SK-N-SH (cell line): Measurements from ENCODE around the gene PTK7. TPM values are rescaled to one million over a fixed set of nuclear protein-coding genes. Genes with fewer than 3 reads are reported as not detected.

Source experiments
- CTCF ChIA-PET: fragments of 300-600, 350-600 bp; formaldehyde crosslinking; extraction: SDS; loops from one replicate; lab custom pipeline; 2021; lab: Yijun Ruan, JAX
- POLR2A ChIA-PET: fragments of 350-600 bp; sonication (Branson Sonifier 250); formaldehyde crosslinking; extraction: SDS; loops from one replicate; lab custom pipeline; 2020; ENCODE audit warnings: antibody characterized with exemption, inconsistent platforms; lab: Yijun Ruan, JAX
- DNase-seq: peaks from one replicate; pipeline ENCODE4 v3.0.0; 2012
- H2AFZ ChIP-seq: fragments of 200-600 bp; sonication (generic); 2 replicates; pipeline ENCODE4 v1.8.1; 2016; ENCODE audit warnings: antibody characterized with exemption, mild to moderate bottlenecking, low read depth
- H3F3A ChIP-seq: fragments of 200-600 bp; sonication (generic); replicated peaks from 2 replicates; pipeline ENCODE3; 2016; ENCODE audit warnings: antibody characterized with exemption, mild to moderate bottlenecking; ENCODE audit not compliant: insufficient read depth
- H3K27ac ChIP-seq, 2 experiments: fragments of 200-500 bp in 1 of 2; fragments of 200-600 bp in 1 of 2; sonication (Bioruptor generic) in 1 of 2; sonication (generic), shearing (Covaris generic) in 1 of 2; 2 replicates each; pipeline versions ENCODE4 v1.5.1 to v1.6.1; 2014 to 2016; ENCODE audit warnings: low read depth in 2 of 2, inconsistent platforms in 1 of 2, low read length in 1 of 2, mild to moderate bottlenecking in 1 of 2, mixed read lengths in 1 of 2
- H3K27me3 ChIP-seq: fragments of 200-600 bp; sonication (generic), shearing (Covaris generic); 2 replicates; pipeline ENCODE4 v1.6.1; 2016; ENCODE audit warnings: mixed run types; ENCODE audit not compliant: insufficient read depth
- H3K36me3 ChIP-seq, 2 experiments: fragments of 200-500 bp in 1 of 2; fragments of 200-600 bp in 1 of 2; sonication (Bioruptor generic) in 1 of 2; sonication (generic) in 1 of 2; replicated peaks in 1 of 2; 2 replicates each; pipeline versions ENCODE3 to v1.5.1; 2014 to 2016; ENCODE audit warnings: low read length in 1 of 2, mild to moderate bottlenecking in 1 of 2; ENCODE audit not compliant: insufficient read depth in 2 of 2, control insufficient read depth in 1 of 2
- H3K4me1 ChIP-seq, 2 experiments: fragments of 200-500 bp in 1 of 2; fragments of 200-600 bp in 1 of 2; sonication (Bioruptor generic) in 1 of 2; sonication (generic), shearing (Covaris generic) in 1 of 2; 2 replicates each; pipeline versions ENCODE4 v1.5.1 to v1.6.1; 2014 to 2016; ENCODE audit warnings: low read depth in 1 of 2, low read length in 1 of 2, mixed run types in 1 of 2; ENCODE audit not compliant: insufficient read depth in 2 of 2, control insufficient read depth in 1 of 2
- H3K4me2 ChIP-seq: fragments of 200-600 bp; sonication (generic), shearing (Covaris generic); 2 replicates; pipeline ENCODE4 v1.6.1; 2017; ENCODE audit warnings: mixed run types
- H3K4me3 ChIP-seq, 2 experiments: fragments of 200-500 bp in 1 of 2; fragments of 200-600 bp in 1 of 2; sonication (Bioruptor generic) in 1 of 2; sonication (generic), shearing (Covaris generic) in 1 of 2; 2 replicates each; pipeline versions ENCODE4 v1.5.1 to v1.8.1; 2014 to 2016; ENCODE audit warnings: low read depth in 2 of 2, inconsistent platforms in 1 of 2, low read length in 1 of 2, mild to moderate bottlenecking in 1 of 2, mixed read lengths in 1 of 2, moderate library complexity in 1 of 2
- H3K79me2 ChIP-seq: fragments of 200-600 bp; sonication (generic); 2 replicates; pipeline ENCODE4 v1.8.1; 2017; ENCODE audit warnings: mild to moderate bottlenecking; ENCODE audit not compliant: insufficient read depth
- H3K9ac ChIP-seq: fragments of 200-600 bp; sonication (generic); 2 replicates; pipeline ENCODE4 v1.6.1; 2017; ENCODE audit warnings: mixed run types
- H3K9me2 ChIP-seq: fragments of 200-600 bp; sonication (generic); 2 replicates; pipeline ENCODE4 v1.6.1; 2017; ENCODE audit warnings: mixed run types
- H3K9me3 ChIP-seq: fragments of 200-600 bp; sonication (generic); 2 replicates; pipeline ENCODE4 v1.6.1; 2017; ENCODE audit warnings: mixed run types, mild to moderate bottlenecking, moderate library complexity
- H4K20me1 ChIP-seq: fragments of 200-600 bp; sonication (generic); 2 replicates; pipeline ENCODE4 v1.6.1; 2017; ENCODE audit warnings: mild to moderate bottlenecking, mixed run types; ENCODE audit not compliant: insufficient read depth
- CHD2 ChIP-seq: fragments of 150-350 bp; IDR thresholded peaks from 2 replicates; pipeline ENCODE4 v1.6.1; 2018; ENCODE audit warnings: low read length; ENCODE audit not compliant: partially characterized antibody
- ELF1 ChIP-seq: IDR thresholded peaks from 2 replicates; pipeline ENCODE4 v1.4.0; 2012
- EZH2phosphoT487 ChIP-seq: fragments of 200-600 bp; sonication (generic); IDR thresholded peaks from 2 replicates; pipeline ENCODE4 v1.6.1; 2017; ENCODE audit warnings: low read depth, mixed run types, mild to moderate bottlenecking, antibody characterized with exemption, moderate library complexity, borderline replicate concordance
- FOXJ3 ChIP-seq: sonication (generic); formaldehyde crosslinking; IDR thresholded peaks from 2 replicates; pipeline ENCODE4 v1.5.1; 2020; ENCODE audit warnings: mild to moderate bottlenecking, missing genetic modification reagents
- GABPA ChIP-seq: IDR thresholded peaks from 2 replicates; pipeline ENCODE4 v1.4.0; 2012; ENCODE audit warnings: low read depth, mild to moderate bottlenecking
- JUND ChIP-seq: IDR thresholded peaks from 2 replicates; pipeline ENCODE4 v1.4.0; 2012
- NRF1 ChIP-seq: IDR thresholded peaks from 2 replicates; pipeline ENCODE4 v1.6.1; 2012; ENCODE audit warnings: low read depth, mild to moderate bottlenecking, low read length
- SIN3A ChIP-seq: IDR thresholded peaks from 2 replicates; pipeline ENCODE4 v1.6.1; 2012; ENCODE audit warnings: low read depth, mild to moderate bottlenecking, low read length, moderate library complexity, borderline replicate concordance
- SMC3 ChIP-seq: IDR thresholded peaks from 2 replicates; pipeline ENCODE4 v1.6.1; 2012; ENCODE audit warnings: low read depth, low read length, improper control_type of control experiment
- TAF1 ChIP-seq: IDR thresholded peaks from 2 replicates; pipeline ENCODE4 v1.6.1; 2012; ENCODE audit warnings: low read depth, mild to moderate bottlenecking, low read length, moderate library complexity, borderline replicate concordance
- WGBS: methylation state at CpG from one replicate; pipeline ENCODE4 v1.1.6; 2017; ENCODE audit warnings: low lambda C conversion rate; 5-methylcytosine and 5-hydroxymethylcytosine counted together
- polyA plus RNA-seq, 3 experiments: library from polyadenylated mRNA; depleted of rRNA; stranded (reverse); fragments of >200 nt; gene quantifications; 2 replicates each; pipeline ENCODE4 v1.2.3, GENCODE V29; 2012
- TF ChIP-seq, protein P1 (sequence below): fragments of 200-600 bp; sonication (generic); IDR thresholded peaks from 2 replicates; pipeline ENCODE4 v1.6.1; 2017; ENCODE audit warnings: antibody characterized with exemption, mild to moderate bottlenecking, moderate library complexity
- TF ChIP-seq, protein P2 (sequence below): fragments of 150-350 bp; IDR thresholded peaks from 2 replicates; pipeline ENCODE4 v1.6.1; 2017; ENCODE audit warnings: antibody characterized with exemption, low read length, low read depth, borderline replicate concordance
- TF ChIP-seq, protein P3 (sequence below): IDR thresholded peaks from 2 replicates; pipeline ENCODE4 v1.6.1; 2012; ENCODE audit warnings: mild to moderate bottlenecking, low read depth, low read length, moderate library complexity

Gene PTK7
- polyA plus RNA-seq, 1 of the 3 experiments (the other 2 are of a cell fraction) = 105 TPM

DNA sequence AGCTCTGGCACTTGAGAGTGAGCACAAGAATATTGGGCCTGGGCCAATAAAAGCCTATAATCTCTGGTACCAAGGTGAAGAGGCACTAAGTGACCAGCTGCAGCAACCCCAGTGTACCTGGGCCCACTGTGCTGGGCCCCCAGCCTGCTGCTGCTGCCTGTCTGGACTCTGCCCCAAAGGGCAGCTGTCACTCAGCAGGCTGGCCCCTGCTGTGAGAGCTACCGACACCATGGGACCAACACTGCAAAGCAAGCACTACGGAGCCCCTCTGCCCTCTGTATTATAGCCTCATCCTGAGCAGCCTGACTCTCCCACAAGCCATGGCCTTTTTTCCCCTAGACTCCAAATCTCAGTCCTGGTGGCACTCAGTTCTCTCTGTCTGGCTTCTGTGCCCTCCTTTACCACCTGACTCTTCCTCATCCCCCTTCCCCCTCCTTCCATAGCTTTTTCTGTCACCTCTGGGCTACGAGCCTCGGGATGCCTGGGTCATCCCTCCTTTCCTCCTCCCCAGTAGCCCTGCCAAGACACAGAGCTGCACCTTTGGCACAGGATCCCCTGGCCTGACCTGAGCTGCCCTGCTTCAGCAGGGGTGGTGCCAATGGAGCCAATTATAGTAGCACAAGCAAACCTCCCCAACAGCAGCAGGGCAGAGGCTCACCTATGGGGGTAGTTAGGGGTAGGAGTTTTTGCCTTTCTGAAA lies 40.5 kb upstream of the PTK7 start:
- TF ChIP-seq GABPA = no peak
- WGBS = 79% methylated on average over 4 of the region's 4 CpGs
- no peaks in the 10 kb centered on the region for H4K20me1 ChIP-seq
- no peaks in the 10 kb centered on the region for H3K9me3 ChIP-seq
- H3K9ac ChIP-seq = no peak overlapping the region
- peaks cover 36 to 43% of the 10 kb centered on the region in 2 experiments for H3K36me3 ChIP-seq
- H3K4me3 ChIP-seq = no peak overlapping the region
- no peaks in the 10 kb centered on the region for H3K27me3 ChIP-seq
- POLR2A ChIA-PET = interaction anchor here (1.1 to 2.0 kb wide), 3 partner anchors 15 to 106 kb away, joined by 3 to 4 read pairs (median 3); partner anchors contain the start of genes CNPY3 and RRP36
- peaks cover 26% of the 10 kb centered on the region for H3F3A ChIP-seq
- H3K4me2 ChIP-seq = no peak overlapping the region
- no peaks in the 10 kb centered on the region for H3K9me2 ChIP-seq
- H3K4me1 ChIP-seq = no peaks in the 10 kb centered on the region
- H2AFZ ChIP-seq = no peak overlapping the region
- no peaks in the 10 kb centered on the region for H3K79me2 ChIP-seq
- CTCF ChIA-PET = interaction anchor here (0.8 to 1.0 kb wide), 3 partner anchors 18 to 107 kb away, joined by 3 read pairs; partner anchors contain the start of genes CUL7 and GNMT
- no peak for DNase-seq
- no peak overlapping the region; a peak in 1 of 4 replicates for H3K27ac ChIP-seq

DNA sequence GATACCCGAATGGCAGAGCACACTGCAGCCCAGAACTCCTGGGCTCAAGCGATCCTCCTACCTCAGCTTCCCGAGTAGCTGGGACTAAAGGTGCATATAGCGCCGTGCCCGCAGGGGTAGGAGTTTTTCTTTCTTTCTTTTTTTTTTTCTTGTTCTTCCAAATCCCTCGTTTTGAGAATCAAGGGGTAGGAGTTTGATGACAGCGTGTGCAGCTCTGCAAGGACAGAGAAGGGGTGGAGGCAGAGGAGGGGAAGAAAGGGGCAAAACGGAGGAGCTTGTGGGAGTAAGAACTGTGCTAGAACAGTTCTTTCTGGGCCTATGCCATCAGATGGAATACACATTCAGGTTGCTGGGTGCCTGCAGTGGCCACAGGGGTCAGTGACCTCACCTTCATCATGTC lies 39.4 kb upstream of the PTK7 start:
- POLR2A ChIA-PET = interaction anchor here (1.6 to 2.0 kb wide), 2 partner anchors 16 to 107 kb away, joined by 3 to 4 read pairs; partner anchors contain the start of genes CNPY3 and RRP36
- H3K4me2 ChIP-seq = no peak overlapping the region
- H3K27me3 ChIP-seq = no peaks in the 10 kb centered on the region
- H3K4me1 ChIP-seq = no peaks in the 10 kb centered on the region
- DNase-seq = no peak
- H3K79me2 ChIP-seq = no peaks in the 10 kb centered on the region
- H4K20me1 ChIP-seq = no peaks in the 10 kb centered on the region
- TF ChIP-seq ELF1 (no peak), CHD2 (no peak), SMC3 (no peak), JUND (no peak), FOXJ3 (CRISPR knock-in tag) (no peak), NRF1 (no peak), TAF1 (no peak), SIN3A (no peak), EZH2phosphoT487 (no peak)
- TF ChIP-seq, protein P1, sequence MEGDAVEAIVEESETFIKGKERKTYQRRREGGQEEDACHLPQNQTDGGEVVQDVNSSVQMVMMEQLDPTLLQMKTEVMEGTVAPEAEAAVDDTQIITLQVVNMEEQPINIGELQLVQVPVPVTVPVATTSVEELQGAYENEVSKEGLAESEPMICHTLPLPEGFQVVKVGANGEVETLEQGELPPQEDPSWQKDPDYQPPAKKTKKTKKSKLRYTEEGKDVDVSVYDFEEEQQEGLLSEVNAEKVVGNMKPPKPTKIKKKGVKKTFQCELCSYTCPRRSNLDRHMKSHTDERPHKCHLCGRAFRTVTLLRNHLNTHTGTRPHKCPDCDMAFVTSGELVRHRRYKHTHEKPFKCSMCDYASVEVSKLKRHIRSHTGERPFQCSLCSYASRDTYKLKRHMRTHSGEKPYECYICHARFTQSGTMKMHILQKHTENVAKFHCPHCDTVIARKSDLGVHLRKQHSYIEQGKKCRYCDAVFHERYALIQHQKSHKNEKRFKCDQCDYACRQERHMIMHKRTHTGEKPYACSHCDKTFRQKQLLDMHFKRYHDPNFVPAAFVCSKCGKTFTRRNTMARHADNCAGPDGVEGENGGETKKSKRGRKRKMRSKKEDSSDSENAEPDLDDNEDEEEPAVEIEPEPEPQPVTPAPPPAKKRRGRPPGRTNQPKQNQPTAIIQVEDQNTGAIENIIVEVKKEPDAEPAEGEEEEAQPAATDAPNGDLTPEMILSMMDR = no peak
- TF ChIP-seq, protein P2, sequence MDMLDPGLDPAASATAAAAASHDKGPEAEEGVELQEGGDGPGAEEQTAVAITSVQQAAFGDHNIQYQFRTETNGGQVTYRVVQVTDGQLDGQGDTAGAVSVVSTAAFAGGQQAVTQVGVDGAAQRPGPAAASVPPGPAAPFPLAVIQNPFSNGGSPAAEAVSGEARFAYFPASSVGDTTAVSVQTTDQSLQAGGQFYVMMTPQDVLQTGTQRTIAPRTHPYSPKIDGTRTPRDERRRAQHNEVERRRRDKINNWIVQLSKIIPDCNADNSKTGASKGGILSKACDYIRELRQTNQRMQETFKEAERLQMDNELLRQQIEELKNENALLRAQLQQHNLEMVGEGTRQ = no peak
- TF ChIP-seq, protein P3, sequence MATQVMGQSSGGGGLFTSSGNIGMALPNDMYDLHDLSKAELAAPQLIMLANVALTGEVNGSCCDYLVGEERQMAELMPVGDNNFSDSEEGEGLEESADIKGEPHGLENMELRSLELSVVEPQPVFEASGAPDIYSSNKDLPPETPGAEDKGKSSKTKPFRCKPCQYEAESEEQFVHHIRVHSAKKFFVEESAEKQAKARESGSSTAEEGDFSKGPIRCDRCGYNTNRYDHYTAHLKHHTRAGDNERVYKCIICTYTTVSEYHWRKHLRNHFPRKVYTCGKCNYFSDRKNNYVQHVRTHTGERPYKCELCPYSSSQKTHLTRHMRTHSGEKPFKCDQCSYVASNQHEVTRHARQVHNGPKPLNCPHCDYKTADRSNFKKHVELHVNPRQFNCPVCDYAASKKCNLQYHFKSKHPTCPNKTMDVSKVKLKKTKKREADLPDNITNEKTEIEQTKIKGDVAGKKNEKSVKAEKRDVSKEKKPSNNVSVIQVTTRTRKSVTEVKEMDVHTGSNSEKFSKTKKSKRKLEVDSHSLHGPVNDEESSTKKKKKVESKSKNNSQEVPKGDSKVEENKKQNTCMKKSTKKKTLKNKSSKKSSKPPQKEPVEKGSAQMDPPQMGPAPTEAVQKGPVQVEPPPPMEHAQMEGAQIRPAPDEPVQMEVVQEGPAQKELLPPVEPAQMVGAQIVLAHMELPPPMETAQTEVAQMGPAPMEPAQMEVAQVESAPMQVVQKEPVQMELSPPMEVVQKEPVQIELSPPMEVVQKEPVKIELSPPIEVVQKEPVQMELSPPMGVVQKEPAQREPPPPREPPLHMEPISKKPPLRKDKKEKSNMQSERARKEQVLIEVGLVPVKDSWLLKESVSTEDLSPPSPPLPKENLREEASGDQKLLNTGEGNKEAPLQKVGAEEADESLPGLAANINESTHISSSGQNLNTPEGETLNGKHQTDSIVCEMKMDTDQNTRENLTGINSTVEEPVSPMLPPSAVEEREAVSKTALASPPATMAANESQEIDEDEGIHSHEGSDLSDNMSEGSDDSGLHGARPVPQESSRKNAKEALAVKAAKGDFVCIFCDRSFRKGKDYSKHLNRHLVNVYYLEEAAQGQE = no peak
- 93% methylated on average over 9 of the region's 9 CpGs for WGBS
- peaks cover 21% of the 10 kb centered on the region for H3F3A ChIP-seq
- no peak overlapping the region for H2AFZ ChIP-seq
- H3K36me3 ChIP-seq = peaks cover 28 to 47% of the 10 kb centered on the region in 2 experiments
- H3K9me2 ChIP-seq = no peaks in the 10 kb centered on the region
- H3K9ac ChIP-seq = no peak overlapping the region
- H3K4me3 ChIP-seq = no peak overlapping the region
- H3K27ac ChIP-seq = no peak overlapping the region
- CTCF ChIA-PET = interaction anchor here (0.9 kb wide), 1 partner anchor 107 kb away, joined by 3 read pairs; no protein-coding TSS in a partner anchor
- no peaks in the 10 kb centered on the region for H3K9me3 ChIP-seq
